ENCODE results near the gene SH3PXD2A. TPM values are rescaled to one million over a fixed set of nuclear protein-coding genes. Genes with fewer than 3 reads are reported as not detected.

The SH3PXD2A gene
- total RNA-seq, 1 donor from 2014 or later = 30.3 TPM

DNA sequence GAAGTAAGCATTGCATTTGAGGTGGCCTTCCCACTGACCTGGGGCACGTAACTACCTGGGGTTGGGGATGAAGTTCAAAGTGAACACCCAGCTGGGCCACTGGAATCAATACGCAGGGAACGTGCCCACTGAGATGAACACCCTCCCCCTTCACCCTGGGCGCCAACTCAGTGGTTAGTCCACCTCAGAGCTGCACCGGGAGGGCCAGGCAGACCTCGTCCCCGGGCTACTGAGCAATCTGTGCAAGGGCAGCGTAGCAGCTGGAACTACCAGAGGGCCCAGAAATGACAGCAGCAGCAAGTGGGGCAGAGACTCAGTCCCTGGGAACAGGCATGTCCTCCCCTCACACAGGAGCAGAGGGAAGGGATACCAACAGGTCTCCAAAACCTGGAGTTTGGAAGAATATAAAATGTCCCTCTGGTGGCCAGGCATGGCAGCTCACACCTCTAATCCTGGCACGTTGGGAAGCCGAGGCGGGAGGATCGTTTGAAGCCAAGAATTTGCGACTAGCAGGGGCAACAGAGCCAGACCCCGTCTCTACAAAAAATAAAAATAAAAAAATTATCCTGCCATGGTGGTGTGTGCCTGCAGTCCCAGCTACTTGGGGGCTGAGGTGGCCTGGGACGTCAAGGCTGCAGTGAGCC lies 143.9 kb downstream of the SH3PXD2A start:
- no peak overlapping the region for H3K9ac ChIP-seq (ENCODE audit: low read depth in 1 of 3, low read length in 3 of 3)
- no peak overlapping the region for H3K4me3 ChIP-seq (ENCODE audit: low read length in 3 of 3)
- H3K27ac ChIP-seq (ENCODE audit: low read depth, low read length) = no peak overlapping the region
- H3K36me3 ChIP-seq (ENCODE audit: control insufficient read depth in 3 of 3, insufficient read depth in 3 of 3, low read length in 3 of 3) = peaks cover 0 to 2% (median 0%) of the 10 kb centered on the region in 3 donors
- H3K4me1 ChIP-seq (ENCODE audit: control insufficient read depth in 3 of 3, insufficient read depth in 3 of 3, low read length in 3 of 3) = peaks cover 0 to 14% (median 6%) of the 10 kb centered on the region in 3 donors
- no peaks in the 10 kb centered on the region for H3K27me3 ChIP-seq (ENCODE audit: control insufficient read depth in 3 of 3, insufficient read depth in 3 of 3, low read length in 3 of 3)
- no peaks in the 10 kb centered on the region for H3K9me3 ChIP-seq (ENCODE audit: control insufficient read depth in 3 of 3, low read length in 3 of 3)

DNA sequence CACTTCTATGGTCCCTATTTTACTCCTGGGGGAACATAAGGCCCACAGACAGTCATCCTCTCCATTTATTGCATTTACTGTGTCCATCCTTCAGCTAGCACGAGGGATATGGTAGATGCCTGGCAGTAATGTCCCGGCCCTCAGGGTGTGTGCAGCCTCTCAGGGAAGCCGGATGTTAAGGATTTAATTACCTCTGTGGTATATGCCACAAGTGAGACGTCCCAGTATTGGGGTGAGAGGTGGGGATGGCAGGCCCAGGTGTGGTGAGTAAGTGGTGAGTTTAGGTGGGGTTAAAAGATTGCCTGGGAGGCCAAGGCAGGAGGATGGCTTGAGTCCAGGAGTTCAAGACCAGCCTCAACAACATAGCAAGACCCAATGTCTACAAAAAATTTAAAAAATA lies 144.9 kb downstream of the SH3PXD2A start:
- Histone ChIP-seq H3K9ac (ENCODE audit: low read depth in 1 of 3, low read length in 3 of 3) (no peak overlapping the region), H3K9me3 (ENCODE audit: control insufficient read depth in 3 of 3, low read length in 3 of 3) (no peaks in the 10 kb centered on the region), H3K4me3 (ENCODE audit: low read length in 3 of 3) (no peak overlapping the region), H3K4me1 (ENCODE audit: control insufficient read depth in 3 of 3, insufficient read depth in 3 of 3, low read length in 3 of 3) (peaks cover 0 to 10% (median 6%) of the 10 kb centered on the region in 3 donors), H3K36me3 (ENCODE audit: control insufficient read depth in 3 of 3, insufficient read depth in 3 of 3, low read length in 3 of 3) (peaks cover 0 to 2% (median 0%) of the 10 kb centered on the region in 3 donors), H3K27me3 (ENCODE audit: control insufficient read depth in 3 of 3, insufficient read depth in 3 of 3, low read length in 3 of 3) (no peaks in the 10 kb centered on the region), H3K27ac (ENCODE audit: low read depth, low read length) (no peak overlapping the region)

DNA sequence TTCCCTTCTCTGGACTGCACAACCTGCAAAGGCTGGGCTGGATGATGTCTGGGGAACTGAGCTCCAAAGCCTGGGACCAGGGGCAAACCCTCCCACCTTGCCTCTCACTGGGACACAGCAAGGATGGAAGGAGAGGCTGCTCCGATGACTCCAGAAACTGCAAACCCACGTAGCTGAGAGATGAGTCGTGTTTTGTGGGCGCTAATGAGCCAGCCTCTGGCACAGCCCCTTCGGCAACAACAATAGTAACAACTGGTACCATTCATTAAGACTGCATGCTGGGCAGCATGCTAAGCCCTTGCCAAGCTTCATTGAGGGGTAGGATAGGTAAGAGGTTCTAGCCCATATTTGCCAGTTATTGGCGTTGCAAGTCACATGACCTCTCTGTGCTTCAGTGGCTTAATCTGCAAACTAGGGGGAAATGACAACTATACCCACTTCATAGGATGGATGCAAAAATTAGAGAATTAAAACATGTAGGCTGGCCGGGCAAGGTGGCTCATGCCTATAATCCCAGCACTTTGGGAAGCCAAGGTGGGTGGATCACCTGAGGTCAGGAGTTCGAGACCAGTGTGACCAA lies 145.9 kb downstream of the SH3PXD2A start:
- Histone ChIP-seq H3K27ac (ENCODE audit: low read depth, low read length) (no peak overlapping the region), H3K27me3 (ENCODE audit: control insufficient read depth in 3 of 3, insufficient read depth in 3 of 3, low read length in 3 of 3) (no peaks in the 10 kb centered on the region), H3K4me1 (ENCODE audit: control insufficient read depth in 3 of 3, insufficient read depth in 3 of 3, low read length in 3 of 3) (peaks cover 0 to 10% (median 6%) of the 10 kb centered on the region in 3 donors), H3K9ac (ENCODE audit: low read depth in 1 of 3, low read length in 3 of 3) (no peak overlapping the region), H3K4me3 (ENCODE audit: low read length in 3 of 3) (no peak overlapping the region), H3K9me3 (ENCODE audit: control insufficient read depth in 3 of 3, low read length in 3 of 3) (no peaks in the 10 kb centered on the region), H3K36me3 (ENCODE audit: control insufficient read depth in 3 of 3, insufficient read depth in 3 of 3, low read length in 3 of 3) (peaks cover 0 to 2% (median 0%) of the 10 kb centered on the region in 3 donors)

DNA sequence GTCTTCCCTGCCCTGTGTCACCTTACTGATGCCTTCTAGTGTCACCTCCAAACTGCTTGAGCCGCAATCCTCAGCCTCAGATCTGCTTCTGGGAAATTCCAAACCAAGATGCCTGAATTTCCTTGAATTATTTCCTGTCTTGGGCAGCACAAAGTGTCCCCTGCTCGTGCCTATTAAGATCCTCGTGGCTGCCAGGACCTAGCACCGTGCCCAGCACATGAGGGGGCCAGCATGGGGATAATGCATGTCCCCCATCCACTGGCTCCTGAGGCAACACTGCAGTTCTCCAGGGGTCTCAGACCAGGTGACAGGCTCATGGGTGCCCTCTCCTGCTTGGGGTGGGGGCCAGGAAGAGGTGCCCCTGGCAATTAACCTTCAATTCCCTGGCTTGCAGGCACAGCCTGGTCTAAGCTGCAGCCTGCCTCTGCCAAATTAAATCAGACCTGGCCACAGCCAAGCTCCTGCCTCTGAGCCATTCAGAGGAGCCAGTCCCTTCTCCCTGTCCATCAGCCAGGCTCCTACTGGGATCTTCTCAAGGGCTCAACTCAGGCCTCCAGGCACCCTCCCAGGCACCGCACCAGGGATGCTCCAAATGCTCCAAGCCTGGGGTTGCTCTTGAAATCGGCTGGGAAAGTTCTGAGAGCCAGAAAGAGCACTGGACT lies 146.6 kb downstream of the SH3PXD2A start:
- H3K4me3 ChIP-seq (ENCODE audit: low read length in 3 of 3) = no peak overlapping the region
- no peaks in the 10 kb centered on the region for H3K9me3 ChIP-seq (ENCODE audit: control insufficient read depth in 3 of 3, low read length in 3 of 3)
- H3K4me1 ChIP-seq (ENCODE audit: control insufficient read depth in 3 of 3, insufficient read depth in 3 of 3, low read length in 3 of 3) = peaks cover 0 to 10% (median 6%) of the 10 kb centered on the region in 3 donors
- no peak overlapping the region for H3K27ac ChIP-seq (ENCODE audit: low read depth, low read length)
- H3K36me3 ChIP-seq (ENCODE audit: control insufficient read depth in 3 of 3, insufficient read depth in 3 of 3, low read length in 3 of 3) = peaks cover 0 to 2% (median 0%) of the 10 kb centered on the region in 3 donors
- H3K27me3 ChIP-seq (ENCODE audit: control insufficient read depth in 3 of 3, insufficient read depth in 3 of 3, low read length in 3 of 3) = no peaks in the 10 kb centered on the region
- no peak overlapping the region for H3K9ac ChIP-seq (ENCODE audit: low read depth in 1 of 3, low read length in 3 of 3)

DNA sequence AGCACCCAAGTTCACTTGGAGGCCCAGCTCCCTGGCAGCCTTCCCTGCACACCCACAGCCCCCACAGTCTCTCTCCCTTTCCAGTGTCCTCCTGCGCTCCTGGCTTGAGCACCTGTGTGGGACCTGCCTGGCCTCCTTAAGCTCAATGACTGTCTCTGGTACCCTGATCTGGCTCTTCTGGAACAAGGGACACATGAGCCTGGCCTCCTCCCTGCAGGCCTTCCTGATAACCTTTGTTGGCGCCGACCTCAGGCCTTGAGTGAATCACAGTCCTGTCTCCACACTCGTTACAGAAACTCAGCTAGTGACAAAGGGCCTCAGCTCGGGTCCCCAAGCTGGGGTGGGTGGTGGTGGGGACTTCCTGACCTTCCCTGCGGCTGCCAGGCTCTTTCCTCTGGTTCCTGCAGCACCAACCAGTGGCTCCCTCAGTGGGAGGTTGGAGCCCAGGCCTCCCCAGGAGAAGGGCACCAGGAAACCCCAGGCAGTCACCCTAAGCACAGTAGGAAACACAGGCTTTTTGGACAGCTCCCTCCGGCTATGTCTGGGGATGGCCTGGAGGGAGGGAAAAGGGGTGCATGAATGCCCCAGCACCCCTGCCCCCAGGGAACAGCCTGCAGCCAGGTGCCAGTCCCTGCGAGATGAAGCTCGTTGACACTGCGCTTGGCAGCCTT lies 147.3 kb downstream of the SH3PXD2A start:
- no peaks in the 10 kb centered on the region for H3K27me3 ChIP-seq (ENCODE audit: control insufficient read depth in 3 of 3, insufficient read depth in 3 of 3, low read length in 3 of 3)
- no peak overlapping the region for H3K4me3 ChIP-seq (ENCODE audit: low read length in 3 of 3)
- no peak overlapping the region for H3K27ac ChIP-seq (ENCODE audit: low read depth, low read length)
- H3K9me3 ChIP-seq (ENCODE audit: control insufficient read depth in 3 of 3, low read length in 3 of 3) = no peaks in the 10 kb centered on the region
- H3K9ac ChIP-seq (ENCODE audit: low read depth in 1 of 3, low read length in 3 of 3) = no peak overlapping the region
- peaks cover 0 to 6% (median 2%) of the 10 kb centered on the region in 3 donors for H3K4me1 ChIP-seq (ENCODE audit: control insufficient read depth in 3 of 3, insufficient read depth in 3 of 3, low read length in 3 of 3)
- peaks cover 0 to 2% (median 0%) of the 10 kb centered on the region in 3 donors for H3K36me3 ChIP-seq (ENCODE audit: control insufficient read depth in 3 of 3, insufficient read depth in 3 of 3, low read length in 3 of 3)

DNA sequence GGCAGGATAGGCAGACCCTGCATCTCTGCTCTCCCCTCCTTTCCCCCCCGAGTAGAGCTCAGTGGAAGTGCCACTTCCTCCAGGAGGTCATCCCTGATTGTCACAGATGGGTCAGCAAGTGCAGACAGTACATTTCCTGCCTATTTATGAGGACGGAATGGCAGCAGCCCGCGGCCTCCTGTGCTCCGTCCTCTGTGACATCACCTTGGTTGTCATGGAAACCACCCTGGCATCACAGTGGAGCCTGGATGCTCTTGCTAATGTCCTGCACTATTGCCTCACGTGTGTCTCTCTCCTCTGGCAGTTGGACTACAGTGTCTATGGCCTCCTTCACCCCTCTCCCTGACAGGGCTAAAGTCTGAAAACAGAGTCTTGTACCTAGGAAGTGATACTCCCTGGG lies 148.6 kb downstream of the SH3PXD2A start:
- Histone ChIP-seq H3K9ac (ENCODE audit: low read depth in 1 of 3, low read length in 3 of 3) (no peak overlapping the region), H3K27ac (ENCODE audit: low read depth, low read length) (no peak overlapping the region), H3K9me3 (ENCODE audit: control insufficient read depth in 3 of 3, low read length in 3 of 3) (no peaks in the 10 kb centered on the region)

DNA sequence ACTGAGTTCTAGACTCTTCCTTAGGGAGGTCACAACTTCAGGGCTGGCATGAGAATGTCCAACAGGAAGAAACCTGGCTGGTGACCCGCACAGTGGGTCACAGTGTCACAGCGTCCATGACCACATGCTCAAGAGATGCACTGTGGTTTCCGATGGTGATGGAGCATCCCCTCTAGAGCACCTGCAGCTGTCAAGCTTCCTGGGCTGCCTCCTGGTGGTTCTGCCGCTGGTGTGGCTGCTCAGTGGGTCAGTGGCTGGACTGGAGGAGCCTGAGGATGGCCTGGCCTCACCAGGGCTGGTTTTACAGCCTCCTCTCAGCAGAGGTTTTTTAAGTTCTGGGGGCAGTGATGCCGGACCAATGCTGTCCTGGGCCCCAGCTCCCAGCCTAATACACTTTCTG lies 149.3 kb downstream of the SH3PXD2A start:
- no peaks in the 10 kb centered on the region for H3K9me3 ChIP-seq (ENCODE audit: control insufficient read depth in 3 of 3, low read length in 3 of 3)
- H3K4me3 ChIP-seq (ENCODE audit: low read length in 3 of 3) = no peak overlapping the region
- no peak overlapping the region for H3K27ac ChIP-seq (ENCODE audit: low read depth, low read length)
- H3K36me3 ChIP-seq (ENCODE audit: control insufficient read depth in 3 of 3, insufficient read depth in 3 of 3, low read length in 3 of 3) = peaks cover 0 to 2% (median 0%) of the 10 kb centered on the region in 3 donors
- no peak overlapping the region for H3K9ac ChIP-seq (ENCODE audit: low read depth in 1 of 3, low read length in 3 of 3)
- peaks cover 0 to 2% (median 0%) of the 10 kb centered on the region in 3 donors for H3K4me1 ChIP-seq (ENCODE audit: control insufficient read depth in 3 of 3, insufficient read depth in 3 of 3, low read length in 3 of 3)
- no peaks in the 10 kb centered on the region for H3K27me3 ChIP-seq (ENCODE audit: control insufficient read depth in 3 of 3, insufficient read depth in 3 of 3, low read length in 3 of 3)

More for the DNA sequence above, 148.6 kb downstream of the SH3PXD2A start:
- H3K4me1 ChIP-seq (ENCODE audit: control insufficient read depth in 3 of 3, insufficient read depth in 3 of 3, low read length in 3 of 3) = peaks cover 0 to 2% (median 0%) of the 10 kb centered on the region in 3 donors
- no peaks in the 10 kb centered on the region for H3K27me3 ChIP-seq (ENCODE audit: control insufficient read depth in 3 of 3, insufficient read depth in 3 of 3, low read length in 3 of 3)
- no peak overlapping the region for H3K4me3 ChIP-seq (ENCODE audit: low read length in 3 of 3)
- peaks cover 0 to 2% (median 0%) of the 10 kb centered on the region in 3 donors for H3K36me3 ChIP-seq (ENCODE audit: control insufficient read depth in 3 of 3, insufficient read depth in 3 of 3, low read length in 3 of 3)

DNA sequence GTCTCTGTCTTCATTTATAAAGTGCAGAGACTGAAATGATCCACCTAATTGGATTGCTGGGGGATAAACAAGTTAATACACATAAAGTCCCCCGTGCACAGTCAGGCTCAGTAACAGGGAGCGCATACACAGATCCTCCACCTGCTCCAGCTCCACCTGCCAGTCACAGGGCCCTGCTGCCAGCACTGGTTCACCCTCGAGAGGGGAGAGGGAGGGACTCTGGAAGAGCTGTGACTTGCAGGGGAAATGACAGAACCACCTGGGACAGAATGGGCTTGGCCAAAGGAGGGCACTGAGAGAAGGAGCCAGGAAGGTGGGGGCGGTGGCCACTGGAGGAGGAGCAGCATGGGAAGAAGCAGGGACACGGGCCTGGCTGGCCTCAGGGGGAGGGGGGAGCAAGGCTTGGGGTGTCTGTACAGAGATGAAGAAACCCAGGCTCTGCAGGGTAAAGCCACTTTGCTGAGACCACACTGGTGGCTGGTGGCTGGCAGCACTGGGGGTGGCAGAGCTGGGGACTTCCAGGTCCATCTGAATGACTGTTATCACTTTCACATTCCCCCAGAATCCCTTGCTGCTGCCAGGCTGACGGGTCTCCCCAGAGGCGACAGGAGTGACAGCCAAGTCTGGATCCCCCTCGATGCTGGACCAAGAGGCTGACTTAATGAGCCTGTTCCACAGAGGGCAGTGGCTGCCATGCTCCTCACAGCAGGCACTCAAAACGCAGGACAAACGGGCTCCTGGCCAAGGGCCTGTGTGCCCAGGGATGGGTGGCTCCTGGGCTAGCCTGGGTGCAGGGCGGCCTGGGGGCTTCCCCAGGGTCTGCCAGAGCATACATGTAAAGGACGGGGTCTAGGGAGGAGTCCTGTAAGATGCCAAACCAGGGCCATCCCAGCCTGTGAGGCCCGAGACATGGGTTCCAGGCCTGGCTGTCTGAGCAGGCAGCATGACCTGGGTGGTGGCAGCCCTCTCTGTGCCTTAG lies 151.1 kb downstream of the SH3PXD2A start:
- Histone ChIP-seq H3K4me3 (ENCODE audit: low read length in 3 of 3) (no peak overlapping the region), H3K9ac (ENCODE audit: low read depth in 1 of 3, low read length in 3 of 3) (no peak overlapping the region)

More for the DNA sequence above, 151.1 kb downstream of the SH3PXD2A start:
- peaks cover 0 to 2% (median 0%) of the 10 kb centered on the region in 3 donors for H3K36me3 ChIP-seq (ENCODE audit: control insufficient read depth in 3 of 3, insufficient read depth in 3 of 3, low read length in 3 of 3)
- H3K4me1 ChIP-seq (ENCODE audit: control insufficient read depth in 3 of 3, insufficient read depth in 3 of 3, low read length in 3 of 3) = peaks cover 0 to 2% (median 0%) of the 10 kb centered on the region in 3 donors
- H3K9me3 ChIP-seq (ENCODE audit: control insufficient read depth in 3 of 3, low read length in 3 of 3) = no peaks in the 10 kb centered on the region
- no peak overlapping the region for H3K27ac ChIP-seq (ENCODE audit: low read depth, low read length)
- no peaks in the 10 kb centered on the region for H3K27me3 ChIP-seq (ENCODE audit: control insufficient read depth in 3 of 3, insufficient read depth in 3 of 3, low read length in 3 of 3)
